GM18505 (cell line): ENCODE measurements around the gene GRIK3.

Source experiments
- ATAC-seq: cut with Tn5 transposase; IDR thresholded peaks from one replicate; pipeline ENCODE4 v1.9.1; 2021; ENCODE audit not compliant: unreplicated experiment
- POLR2A ChIP-seq: IDR thresholded peaks from 4 replicates; pipeline ENCODE4 v1.6.1; 2011; ENCODE audit warnings: borderline replicate concordance; ENCODE audit not compliant: insufficient read depth, insufficient read length; ENCODE audit errors: extremely low read depth

Gene GRIK3

GRCh38 chr1:36881068-36881405 lies 153.3 kb downstream of the GRIK3 start:
- ATAC-seq = no peak
- TF ChIP-seq POLR2A = no peak

GRCh38 chr1:36880155-36881067 lies 153.9 kb downstream of the GRIK3 start:
- TF ChIP-seq POLR2A = no peak
- ATAC-seq = no peak

- ATAC-seq = no peak
- TF ChIP-seq POLR2A = no peak
Observed at GRCh38 chr1:36879613-36880012, 154.7 kb downstream of the GRIK3 start.

- ATAC-seq = no peak
- TF ChIP-seq POLR2A = no peak
Observed at GRCh38 chr1:36876990-36877389, 157.3 kb downstream of the GRIK3 start.

GRCh38 chr1:36874271-36875060 lies 159.8 kb downstream of the GRIK3 start:
- ATAC-seq = no peak
- no peak for TF ChIP-seq POLR2A

- no peak for TF ChIP-seq POLR2A
- no peak for ATAC-seq
Observed at GRCh38 chr1:36872858-36873257, 161.5 kb downstream of the GRIK3 start.

- TF ChIP-seq POLR2A = no peak
- ATAC-seq = no peak
Observed at GRCh38 chr1:36872126-36872754, 162.1 kb downstream of the GRIK3 start.

DNA sequence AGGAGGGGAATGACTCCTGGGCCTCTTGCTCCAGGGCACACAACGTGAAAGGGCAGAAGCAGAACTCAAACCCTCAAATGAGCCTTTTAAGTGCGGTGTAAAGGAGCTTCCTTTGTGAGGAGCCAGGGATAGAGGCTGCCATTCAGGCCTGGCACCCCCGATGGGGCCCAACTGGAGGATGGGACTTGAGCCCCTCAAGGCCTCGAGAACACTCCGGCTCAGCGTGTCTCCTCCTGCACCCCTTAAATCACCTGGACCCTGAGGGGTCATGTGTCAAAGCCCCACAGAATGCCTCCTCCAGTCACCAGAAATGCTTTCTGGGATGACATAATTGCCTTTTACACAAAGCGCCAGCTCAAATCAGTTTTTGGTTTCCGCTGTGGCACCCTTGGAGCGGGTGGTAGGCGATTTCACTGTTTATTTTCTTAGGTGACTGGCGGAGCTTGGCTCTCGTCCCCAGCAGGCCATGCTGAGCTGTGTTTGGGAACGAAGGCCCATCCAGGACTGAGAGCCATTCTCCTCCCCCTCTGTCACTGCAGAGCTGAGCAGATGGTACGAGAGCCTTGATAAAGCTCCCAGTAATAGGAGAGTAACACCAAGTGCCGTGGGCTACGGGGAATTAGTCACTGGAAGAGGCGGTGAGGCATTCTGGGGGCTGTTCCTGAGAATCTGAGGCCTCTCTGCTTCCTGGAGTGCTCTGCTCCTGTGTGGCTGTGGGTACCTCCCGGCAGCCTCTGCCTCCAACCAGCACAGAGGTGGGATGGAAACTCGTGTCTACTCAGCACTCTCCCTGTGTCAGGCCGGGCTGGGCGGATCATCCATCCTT lies 163.0 kb downstream of the GRIK3 start:
- no peak for ATAC-seq

DNA sequence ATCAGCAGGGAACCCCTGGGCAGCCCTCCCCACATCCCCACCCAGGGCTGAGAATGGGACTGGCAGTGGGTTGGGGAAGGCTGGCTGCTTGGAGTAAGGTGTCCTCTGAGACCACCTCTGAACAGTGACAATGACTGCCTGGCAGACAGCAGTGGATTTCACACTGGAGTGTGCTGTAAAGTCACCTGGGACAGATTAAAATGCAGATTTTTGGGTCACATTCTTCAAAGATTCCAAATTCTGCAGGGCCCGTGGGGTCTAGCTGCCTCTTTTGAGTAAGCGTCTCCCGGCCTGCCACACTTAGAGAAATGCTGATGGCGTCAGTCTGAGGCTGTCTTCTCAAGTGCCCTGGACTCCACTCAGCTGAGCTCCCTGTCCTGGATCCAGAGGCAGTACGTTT lies 164.5 kb downstream of the GRIK3 start:
- ATAC-seq = no peak
- no peak for TF ChIP-seq POLR2A

More for the DNA sequence above, 163.0 kb downstream of the GRIK3 start:
- TF ChIP-seq POLR2A = no peak

DNA sequence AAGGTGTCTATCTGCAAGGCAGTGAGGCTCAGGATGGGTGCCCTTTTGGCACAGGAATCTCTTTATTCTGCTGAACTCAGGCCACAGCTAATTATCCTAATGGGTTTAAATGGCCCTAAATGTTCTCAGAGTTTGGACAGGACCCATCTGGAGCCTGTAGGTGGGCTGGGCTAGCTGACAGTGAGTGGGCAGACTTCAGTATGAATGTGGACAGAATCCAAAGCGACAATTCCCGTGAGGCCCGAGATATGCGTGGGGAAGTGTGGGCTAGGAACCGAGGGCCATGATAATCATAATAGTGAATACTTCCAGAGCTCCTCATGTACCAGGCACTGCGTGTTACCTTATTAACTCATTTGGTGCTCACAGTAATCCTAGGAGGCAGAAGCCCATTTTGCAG lies 165.3 kb downstream of the GRIK3 start:
- no peak for TF ChIP-seq POLR2A
- no peak for ATAC-seq

DNA sequence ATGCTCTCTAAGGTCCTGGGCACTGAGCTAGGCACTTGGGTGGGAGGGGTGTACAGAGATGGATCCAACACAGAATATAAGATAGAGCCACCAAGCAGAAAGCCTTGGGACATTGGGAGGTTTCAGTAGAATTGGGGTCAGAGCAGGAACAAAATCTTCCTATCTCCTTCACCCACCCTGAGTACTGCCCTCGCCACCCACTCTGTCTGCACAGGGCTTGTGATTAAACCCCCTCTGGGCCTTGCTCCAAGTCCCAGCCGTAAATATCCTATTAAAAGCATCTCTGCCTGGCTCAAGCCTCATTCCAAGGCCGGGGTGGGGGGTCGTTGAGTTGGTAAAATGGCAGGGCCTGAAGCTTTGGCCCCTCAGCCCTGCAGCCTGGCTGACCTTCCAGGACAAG lies 166.7 kb downstream of the GRIK3 start:
- no peak for ATAC-seq
- TF ChIP-seq POLR2A = no peak

DNA sequence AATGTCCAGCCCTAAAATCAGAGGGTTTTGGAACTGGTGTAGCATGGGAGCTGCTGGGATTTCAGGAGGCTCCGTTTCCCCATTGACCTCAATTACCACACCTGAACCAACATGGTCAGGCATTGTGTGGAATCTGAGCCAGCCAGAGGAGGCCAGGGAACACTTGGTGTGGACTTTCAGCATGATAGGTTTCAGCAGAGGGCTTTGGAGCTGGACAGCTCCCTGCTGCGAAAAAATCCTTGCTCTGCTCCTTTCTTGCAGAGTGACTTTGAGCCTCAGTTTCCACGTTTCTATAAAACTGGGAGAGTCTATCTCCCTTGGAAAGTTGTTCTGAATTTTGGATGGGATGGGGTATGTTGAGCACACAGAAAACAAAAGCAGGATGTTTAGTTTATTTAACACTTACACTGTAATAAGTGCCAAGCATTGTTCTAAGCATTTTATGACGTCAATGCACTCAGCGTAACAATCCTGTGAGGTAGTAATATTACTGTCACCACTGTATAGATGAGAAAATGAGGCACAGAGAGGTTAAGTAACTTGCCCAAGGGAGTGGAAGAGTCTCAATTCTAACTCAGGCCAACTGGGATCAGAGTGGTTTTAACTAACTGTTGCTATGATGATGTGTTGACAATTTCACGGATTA lies 168.0 kb downstream of the GRIK3 start:
- TF ChIP-seq POLR2A = no peak
- ATAC-seq = no peak

DNA sequence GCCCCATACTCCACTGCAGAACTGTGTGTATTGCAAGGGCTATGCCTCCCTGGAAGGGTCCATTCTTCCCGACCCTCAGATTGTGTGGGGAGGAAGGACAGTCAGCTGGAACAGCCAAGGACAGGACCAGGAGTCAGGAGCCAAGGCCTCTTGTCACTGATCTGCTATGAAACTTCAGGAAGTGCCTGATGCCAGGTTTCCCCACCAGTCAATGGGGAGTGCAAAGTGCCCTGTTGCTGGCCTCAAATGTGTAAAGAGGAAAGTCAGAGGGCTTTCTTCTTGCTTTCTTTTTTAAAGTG lies 168.8 kb downstream of the GRIK3 start:
- no peak for TF ChIP-seq POLR2A
- no peak for ATAC-seq

DNA sequence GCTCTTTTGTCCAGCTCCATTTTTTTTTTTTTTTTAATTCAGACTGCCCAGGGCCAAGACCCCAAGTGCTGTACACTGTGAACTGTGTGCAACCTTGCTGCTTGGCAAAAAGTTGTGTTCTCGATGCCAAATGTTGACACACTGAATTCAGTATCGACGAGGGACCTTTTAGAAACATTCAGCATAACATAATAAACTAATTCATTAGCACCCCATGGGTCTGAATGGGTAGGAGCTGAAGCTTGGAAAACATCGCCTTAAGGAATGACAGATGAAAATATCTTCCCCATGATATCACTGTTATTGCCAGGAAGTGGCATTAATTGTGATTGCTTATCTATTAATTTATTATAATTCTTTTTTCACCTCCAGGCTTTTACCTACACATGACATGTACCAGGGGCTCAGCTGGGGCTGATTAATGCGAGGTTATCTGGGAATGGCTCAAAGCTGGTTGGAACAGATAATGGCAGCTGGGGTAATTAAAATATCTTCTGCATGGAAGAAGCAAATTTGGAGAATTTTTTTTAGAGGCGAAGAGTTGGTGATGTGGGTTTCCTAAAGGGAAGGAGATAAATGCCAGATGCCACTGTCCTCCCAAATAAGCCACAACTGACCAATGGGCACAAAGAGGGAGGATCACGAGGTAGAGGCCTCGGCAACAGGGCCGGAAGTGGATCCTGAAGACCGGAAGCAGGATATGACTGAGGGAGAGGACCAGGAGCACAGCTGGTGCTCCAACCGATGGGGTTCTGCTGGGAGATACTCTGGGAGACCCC lies 169.3 kb downstream of the GRIK3 start:
- no peak for TF ChIP-seq POLR2A
- ATAC-seq = no peak
